Stimulated activated naive CD8-positive, alpha-beta T cell treated with anti-CD3 and anti-CD28 coated beads, Interleukin-15, amount 100 ng/mL, for 72 hours (primary cell): ENCODE data around the gene EEF1AKMT4.

ENCODE experiments used
- ATAC-seq: fragments of 150-1000 bp; cut with Tn5 transposase; 2 replicates; pipeline ENCODE4 v1.10.0; 2021; ENCODE audit warnings: mild to moderate bottlenecking, moderate library complexity
- DNase-seq, 2 donors: peaks; one replicate each; pipeline ENCODE4 v3.0.0; 2021 to 2022
- H3K27ac Mint-ChIP-seq, 2 donors: one replicate each; pipeline ENCODE4 v1.8.0; 2022; ENCODE audit warnings: mild to moderate bottlenecking in 2 of 2, mixed read lengths in 2 of 2, moderate library complexity in 2 of 2
- H3K27me3 Mint-ChIP-seq: one replicate; pipeline ENCODE4 v1.8.0; 2022; ENCODE audit warnings: mixed read lengths
- H3K4me1 Mint-ChIP-seq: one replicate; pipeline ENCODE4 v1.8.0; 2022; ENCODE audit warnings: mild to moderate bottlenecking, mixed read lengths
- H3K4me3 Mint-ChIP-seq, 2 donors: one replicate each; pipeline ENCODE4 v1.8.0; 2022; ENCODE audit warnings: mild to moderate bottlenecking in 2 of 2, mixed read lengths in 2 of 2, moderate library complexity in 1 of 2
- H3K9me3 Mint-ChIP-seq, 2 donors: one replicate each; pipeline ENCODE4 v1.8.0; 2022; ENCODE audit warnings: mixed read lengths in 2 of 2

EEF1AKMT4 gene

DNA sequence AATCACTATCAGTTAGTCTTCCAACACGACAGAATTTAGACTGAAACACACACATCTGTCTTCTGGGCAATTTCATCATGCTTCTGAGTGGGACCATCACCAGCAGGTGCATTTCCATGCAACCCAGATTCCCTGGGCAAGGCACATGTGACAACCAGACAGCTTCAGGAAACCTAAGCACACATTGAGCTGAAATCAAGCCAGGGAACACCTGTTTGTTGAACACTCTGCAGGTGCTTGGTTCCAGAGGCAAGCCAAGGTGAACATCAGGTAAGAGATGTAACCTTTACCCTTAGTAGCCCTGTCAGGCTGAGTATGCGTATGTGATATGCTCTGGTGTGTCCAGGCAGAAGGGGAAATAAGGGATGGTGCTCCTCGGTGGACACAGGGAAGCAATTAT lies 46.3 kb downstream of the EEF1AKMT4 start:
- ATAC-seq: no peak
- no peaks in the 10 kb centered on the region for H3K9me3 Mint-ChIP-seq
- H3K27ac Mint-ChIP-seq: no peak overlapping the region
- H3K4me3 Mint-ChIP-seq: no peak overlapping the region
- peaks cover 13% of the 10 kb centered on the region for H3K4me1 Mint-ChIP-seq
- no peak for DNase-seq
- H3K27me3 Mint-ChIP-seq: no peaks in the 10 kb centered on the region

- peaks cover 21% of the 10 kb centered on the region for H3K4me1 Mint-ChIP-seq
- no peaks in the 10 kb centered on the region for H3K9me3 Mint-ChIP-seq
- H3K27ac Mint-ChIP-seq: peak overlapping the region in 1 of 2 donors; percentile 23
- ATAC-seq: no peak
- DNase-seq: no peak
- H3K27me3 Mint-ChIP-seq: no peaks in the 10 kb centered on the region
- no peak overlapping the region for H3K4me3 Mint-ChIP-seq
Observed at GRCh38 chr3:184296616-184297015, 47.1 kb downstream of the EEF1AKMT4 start.

DNA sequence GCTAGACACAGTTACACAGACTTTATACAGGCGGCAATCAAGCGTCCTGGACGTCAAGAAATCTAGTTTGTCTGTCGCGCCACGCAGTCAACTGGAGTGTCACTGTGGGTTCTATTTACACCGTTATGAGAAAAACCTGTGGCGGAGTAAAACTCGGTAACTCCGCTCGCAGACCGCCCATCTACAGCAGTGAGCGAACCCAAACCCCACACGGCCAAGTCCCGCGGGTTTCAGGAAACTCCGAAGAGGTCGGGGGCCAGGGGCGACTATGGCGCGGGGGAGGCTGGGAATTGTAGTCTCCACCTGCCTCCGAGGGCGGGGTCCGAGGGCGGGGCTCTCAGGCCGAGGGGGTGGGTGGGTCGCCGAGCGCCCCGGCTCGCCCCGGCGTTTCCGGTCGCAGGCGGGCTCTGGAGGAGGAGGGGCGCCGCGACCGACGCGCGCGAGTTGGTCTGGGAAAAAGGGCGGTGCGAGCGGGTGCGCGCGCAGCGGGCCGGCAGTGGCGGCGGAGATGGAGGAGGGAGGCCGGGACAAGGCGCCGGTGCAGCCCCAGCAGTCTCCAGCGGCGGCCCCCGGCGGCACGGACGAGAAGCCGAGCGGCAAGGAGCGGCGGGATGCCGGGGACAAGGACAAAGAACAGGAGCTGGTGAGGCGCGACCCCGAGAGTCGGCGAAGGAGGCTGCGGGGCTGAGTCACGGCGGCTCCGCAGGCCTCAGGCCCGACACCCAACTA lies 49.5 kb downstream of the EEF1AKMT4 start, which contains the start of gene PSMD2:
PSMD2 (plus strand) TSS at position 483 of the 729 bp plus-strand sequence; CDS start at position 509, 26 bp downstream.
- Mint-ChIP-seq H3K4me3 (peak within 1 kb of the TSS; percentile 86 to 89), H3K27ac (peak within 1 kb of the TSS; percentile 91 to 99), H3K27me3 (no peaks in the 10 kb centered on the region), H3K4me1 (peaks cover 24% of the 10 kb centered on the region), H3K9me3 (no peaks in the 10 kb centered on the region)
- DNase-seq (peak; percentile 97), ATAC-seq (peak; percentile 98)

DNA sequence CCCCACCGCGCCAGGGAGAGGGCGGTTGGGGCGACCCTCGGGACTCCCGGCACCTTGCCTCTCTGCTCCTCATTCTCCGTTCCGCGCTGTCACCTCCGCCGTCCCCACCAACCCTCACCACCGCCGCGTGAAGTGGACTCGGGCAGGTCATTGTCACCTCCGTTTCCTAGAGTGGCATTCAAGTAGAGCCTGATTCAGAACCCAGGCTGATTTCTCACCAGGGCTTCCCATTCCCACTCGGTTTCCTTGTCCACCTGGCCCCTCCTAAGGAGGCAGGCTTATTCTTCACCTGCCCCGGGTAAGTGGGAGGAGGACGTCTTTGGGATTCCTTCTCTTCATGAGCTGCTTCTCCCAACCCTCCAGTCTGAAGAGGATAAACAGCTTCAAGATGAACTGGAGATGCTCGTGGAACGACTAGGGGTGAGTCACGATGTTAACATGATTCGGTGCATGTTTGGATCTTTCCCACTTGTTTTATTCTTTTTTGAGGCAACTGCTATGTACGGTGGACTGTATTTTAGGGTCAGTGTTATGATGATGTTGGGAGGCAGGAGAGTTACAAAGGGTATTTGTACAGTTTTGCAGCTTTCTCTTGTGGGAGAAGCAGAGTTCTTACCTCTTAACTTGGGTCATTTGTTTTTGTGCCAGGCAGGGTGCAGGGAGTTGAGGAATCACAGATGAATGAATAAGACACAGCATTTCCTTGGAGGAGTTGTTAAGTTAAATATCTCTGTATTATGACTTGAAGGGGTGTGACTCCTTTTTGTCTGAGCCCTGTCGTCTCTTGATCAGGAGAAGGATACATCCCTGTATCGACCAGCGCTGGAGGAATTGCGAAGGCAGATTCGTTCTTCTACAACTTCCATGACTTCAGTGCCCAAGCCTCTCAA lies 50.3 kb downstream of the EEF1AKMT4 start:
- Mint-ChIP-seq H3K9me3 (no peaks in the 10 kb centered on the region), H3K4me3 (peak overlapping the region; percentile 86 to 89)
- ATAC-seq: no peak

GRCh38 chr3:184300378-184300720 lies 50.9 kb downstream of the EEF1AKMT4 start:
- peaks cover 28% of the 10 kb centered on the region for H3K4me1 Mint-ChIP-seq
- no peaks in the 10 kb centered on the region for H3K27me3 Mint-ChIP-seq
- H3K9me3 Mint-ChIP-seq: no peaks in the 10 kb centered on the region
- peak overlapping the region; percentile 86 to 89 for H3K4me3 Mint-ChIP-seq
- no peak overlapping the region for H3K27ac Mint-ChIP-seq
- ATAC-seq (no peak), DNase-seq (no peak)

More for the DNA sequence above, 50.3 kb downstream of the EEF1AKMT4 start:
- DNase-seq: no peak
- Mint-ChIP-seq H3K27ac (peak overlapping the region; percentile 86 to 99), H3K4me1 (peaks cover 28% of the 10 kb centered on the region), H3K27me3 (no peaks in the 10 kb centered on the region)

- ATAC-seq (peak; percentile 71), DNase-seq (no peak)
- H3K9me3 Mint-ChIP-seq: no peaks in the 10 kb centered on the region
- no peak overlapping the region for H3K27ac Mint-ChIP-seq
- H3K4me3 Mint-ChIP-seq: no peak overlapping the region
- no peaks in the 10 kb centered on the region for H3K27me3 Mint-ChIP-seq
- peaks cover 27% of the 10 kb centered on the region for H3K4me1 Mint-ChIP-seq
Observed at GRCh38 chr3:184305577-184305976, 56.1 kb downstream of the EEF1AKMT4 start.

DNA sequence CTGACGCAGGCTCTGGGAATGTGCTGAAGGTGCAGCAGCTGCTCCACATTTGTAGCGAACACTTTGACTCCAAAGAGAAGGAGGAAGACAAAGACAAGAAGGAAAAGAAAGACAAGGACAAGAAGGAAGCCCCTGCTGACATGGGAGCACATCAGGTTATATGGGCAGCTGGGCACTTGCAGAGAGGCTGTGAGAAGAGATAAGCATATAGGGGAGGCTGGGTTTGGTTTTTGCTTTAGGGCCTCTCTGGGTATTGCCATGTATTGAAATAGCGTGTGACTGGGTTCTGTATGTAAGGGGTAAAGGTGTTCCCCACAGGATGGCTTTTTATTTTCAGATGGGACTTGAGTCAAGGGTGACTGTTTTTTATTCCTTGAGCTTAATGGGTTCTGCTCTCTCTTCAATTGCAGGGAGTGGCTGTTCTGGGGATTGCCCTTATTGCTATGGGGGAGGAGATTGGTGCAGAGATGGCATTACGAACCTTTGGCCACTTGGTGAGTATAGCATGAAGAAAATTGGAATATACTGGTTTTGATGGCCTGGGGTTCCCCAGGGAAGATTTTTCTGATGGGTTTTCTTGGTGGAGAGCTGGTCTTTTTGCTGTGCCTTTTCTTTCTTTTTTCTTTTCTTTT lies 57.0 kb downstream of the EEF1AKMT4 start:
- Mint-ChIP-seq H3K4me3 (no peak overlapping the region), H3K27ac (no peak overlapping the region), H3K9me3 (no peaks in the 10 kb centered on the region), H3K4me1 (peaks cover 18% of the 10 kb centered on the region), H3K27me3 (no peaks in the 10 kb centered on the region)
- ATAC-seq (no peak), DNase-seq (no peak)

- ATAC-seq (no peak), DNase-seq (no peak)
- Mint-ChIP-seq H3K9me3 (no peaks in the 10 kb centered on the region), H3K4me1 (peaks cover 15% of the 10 kb centered on the region), H3K4me3 (no peak overlapping the region), H3K27ac (no peak overlapping the region), H3K27me3 (no peaks in the 10 kb centered on the region)
Observed at GRCh38 chr3:184307915-184308314, 58.4 kb downstream of the EEF1AKMT4 start.
